HepG2 (cell line): ENCODE data around the gene INAFM1. TPM values are rescaled to one million over a fixed set of nuclear protein-coding genes. Genes with fewer than 3 reads are reported as not detected.
A peak's percentile ranks its signal among the peaks of the same experiment; 100 is the strongest.

ENCODE experiments used
- AHDC1 ChIP-seq: sonication (generic); formaldehyde crosslinking; IDR thresholded peaks from 2 replicates; pipeline ENCODE4 v1.5.1; 2020; ENCODE audit warnings: mild to moderate bottlenecking, missing genetic modification reagents, borderline replicate concordance
- EP300 ChIP-seq, 3 experiments: sonication (generic) in 1 of 3; formaldehyde crosslinking in 1 of 3; IDR thresholded peaks; 2 replicates each; pipeline versions ENCODE4 v1.5.1 to v1.6.1; 2011 to 2020; ENCODE audit warnings: low read depth in 2 of 3, low read length in 2 of 3, borderline replicate concordance in 1 of 3, improper control_type of control experiment in 1 of 3, mild to moderate bottlenecking in 1 of 3, missing genetic modification reagents in 1 of 3, moderate library complexity in 1 of 3
- RARG ChIP-seq: sonication (generic); formaldehyde crosslinking; IDR thresholded peaks from 2 replicates; pipeline ENCODE4 v1.4.0; 2020; ENCODE audit warnings: low read depth, mild to moderate bottlenecking, missing genetic modification reagents
- SCMH1 ChIP-seq: sonication (generic); formaldehyde crosslinking; IDR thresholded peaks from 2 replicates; pipeline ENCODE4 v1.9.0; 2021; ENCODE audit warnings: missing genetic modification reagents, mild to moderate bottlenecking, borderline replicate concordance
- SOX6 ChIP-seq, 2 experiments: fragments of 450-650 bp in 1 of 2; sonication (generic) in 1 of 2; formaldehyde crosslinking in 1 of 2; IDR thresholded peaks; 2 replicates each; pipeline versions ENCODE4 v1.4.0 to v1.6.1; 2017 to 2020; ENCODE audit warnings: antibody characterized with exemption in 1 of 2, mild to moderate bottlenecking in 1 of 2, missing genetic modification reagents in 1 of 2
- ZBTB7B ChIP-seq: sonication (generic); formaldehyde crosslinking; IDR thresholded peaks from 2 replicates; pipeline ENCODE4 v1.4.0; 2020; ENCODE audit warnings: missing genetic modification reagents
- ZFP36 ChIP-seq: fragments of 150-350 bp; IDR thresholded peaks from 2 replicates; pipeline ENCODE4 v1.6.1; 2018; ENCODE audit warnings: borderline replicate concordance, low read length, low read depth; ENCODE audit not compliant: partially characterized antibody
- ZFP41 ChIP-seq: sonication (generic); formaldehyde crosslinking; IDR thresholded peaks from 2 replicates; pipeline ENCODE4 v1.4.0; 2020; ENCODE audit warnings: mild to moderate bottlenecking, missing genetic modification reagents, borderline replicate concordance
- ZKSCAN1 ChIP-seq: fragments of 150-350 bp; IDR thresholded peaks from 2 replicates; pipeline ENCODE4 v1.6.1; 2014; ENCODE audit warnings: low read length
- ZNF17 ChIP-seq: sonication (generic); formaldehyde crosslinking; IDR thresholded peaks from 2 replicates; pipeline ENCODE4 v1.5.0; 2020; ENCODE audit warnings: mild to moderate bottlenecking, missing genetic modification reagents
- ZNF180 ChIP-seq: sonication (generic); formaldehyde crosslinking; IDR thresholded peaks from 2 replicates; pipeline ENCODE4 v1.4.0; 2020; ENCODE audit warnings: low read depth, missing genetic modification reagents, borderline replicate concordance
- ZNF253 ChIP-seq: sonication (generic); formaldehyde crosslinking; IDR thresholded peaks from 2 replicates; pipeline ENCODE4 v1.8.0; 2022; ENCODE audit warnings: mild to moderate bottlenecking, missing genetic modification reagents, borderline replicate concordance
- ZNF281 ChIP-seq: sonication (generic); formaldehyde crosslinking; IDR thresholded peaks from 2 replicates; pipeline ENCODE4 v1.4.0; 2020; ENCODE audit warnings: missing genetic modification reagents, borderline replicate concordance
- ZNF367 ChIP-seq: sonication (generic); formaldehyde crosslinking; IDR thresholded peaks from 2 replicates; pipeline ENCODE4 v1.4.0; 2020; ENCODE audit warnings: missing genetic modification reagents, borderline replicate concordance
- ZNF431 ChIP-seq: sonication (generic); formaldehyde crosslinking; IDR thresholded peaks from 2 replicates; pipeline ENCODE4 v1.9.0; 2022; ENCODE audit warnings: missing genetic modification reagents, low read depth, mild to moderate bottlenecking, borderline replicate concordance
- ZNF44 ChIP-seq: sonication (generic); formaldehyde crosslinking; IDR thresholded peaks from 2 replicates; pipeline ENCODE4 v1.5.1; 2020; ENCODE audit warnings: mild to moderate bottlenecking, missing genetic modification reagents
- ZNF883 ChIP-seq: sonication (generic); formaldehyde crosslinking; IDR thresholded peaks from 2 replicates; pipeline ENCODE4 v1.5.1; 2020; ENCODE audit warnings: mild to moderate bottlenecking, missing genetic modification reagents; ENCODE audit errors: not compliant biosample characterization
- polyA plus RNA-seq, 8 experiments: library from polyadenylated mRNA; depleted of rRNA in 3 of 8; stranded (reverse) in 7 of 8; unstranded in 1 of 8; fragments of >200 nt; fragmentation: Illumina TruSeq in 4 of 8; extraction: Trizol in 4 of 8; gene quantifications; 2 replicates each; pipeline versions ENCODE4 v1.2.1 to v1.2.3, GENCODE V29; 2011 to 2016; ENCODE audit warnings: low read depth in 4 of 8, missing spikeins in 1 of 8, mixed read lengths in 1 of 8; ENCODE audit not compliant: insufficient read depth in 1 of 8
- total RNA-seq, 5 experiments: library from RNA; depleted of rRNA; stranded (reverse); fragments of >200 nt; fragmentation: Illumina TruSeq; extraction: Trizol; gene quantifications; 2 replicates each; pipeline ENCODE4 v1.2.3, GENCODE V29; 2016; ENCODE audit warnings: low read depth in 1 of 5

INAFM1 gene
- total and polyA plus RNA-seq, 2 of the 13 experiments (the other 11 are each of a cell fraction or from before 2014, with no cell fraction given), result 0.88 to 1.9 TPM

- TF ChIP-seq ZNF883 (no peak), EP300 (IDR thresholded peaks at IDR 0.05; ENCODE audit: low read depth in 2 of 2, low read length in 2 of 2) (no peak), EP300 (CRISPR knock-in tag; IDR thresholded peaks at IDR 0.05; ENCODE audit: borderline replicate concordance) (no peak), ZFP36 (no peak), ZNF180 (no peak), ZNF253 (CRISPR knock-in tag) (no peak), ZFP41 (CRISPR knock-in tag) (no peak), AHDC1 (CRISPR knock-in tag) (no peak), ZNF17 (CRISPR knock-in tag) (no peak), ZBTB7B (no peak; the same call in 1 of the 2 replicates), SOX6 (IDR thresholded peaks at IDR 0.05) (no peak), SOX6 (CRISPR knock-in tag; IDR thresholded peaks at IDR 0.05) (peak; percentile 42; the same call in 1 of the 2 replicates), ZNF367 (no peak), ZNF281 (CRISPR knock-in tag) (peak; percentile 84), RARG (no peak), ZNF44 (CRISPR knock-in tag) (no peak), ZKSCAN1 (no peak), SCMH1 (CRISPR knock-in tag) (no peak), ZNF431 (CRISPR knock-in tag) (no peak)
Measured at GRCh38 chr19:47240996-47241918, 33.4 kb upstream of the INAFM1 start (continued).
